NCI-H345 (cell line): ENCODE data around the gene CHPF.
A peak's percentile ranks its signal among the peaks of the same experiment; 100 is the strongest.

ENCODE experiments used
- DNase-seq: peaks from one replicate; lab custom pipeline; 2025; lab: John Stamatoyannopoulos, UW

Gene CHPF

DNA sequence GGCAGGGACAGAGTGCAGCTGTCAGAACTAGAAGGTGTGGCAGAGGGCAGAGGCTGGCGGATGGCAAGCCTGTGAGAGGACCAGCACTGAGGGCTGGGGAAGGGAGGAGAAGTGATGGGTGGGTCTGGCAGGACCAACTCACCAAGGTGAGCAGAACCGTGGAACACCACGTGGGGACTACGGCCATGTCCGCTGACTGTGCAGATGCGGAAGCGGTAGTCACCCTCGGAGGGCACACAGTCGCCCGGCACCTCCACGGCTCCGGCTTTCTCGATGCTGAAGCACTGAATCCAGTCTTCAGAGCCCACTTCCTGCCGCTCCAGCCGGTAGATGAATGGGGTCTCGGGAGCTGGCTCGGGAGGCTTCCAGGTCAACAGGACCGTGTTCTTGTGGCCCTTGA, 23.5 kb upstream of the CHPF start:
- no peak for DNase-seq

DNA sequence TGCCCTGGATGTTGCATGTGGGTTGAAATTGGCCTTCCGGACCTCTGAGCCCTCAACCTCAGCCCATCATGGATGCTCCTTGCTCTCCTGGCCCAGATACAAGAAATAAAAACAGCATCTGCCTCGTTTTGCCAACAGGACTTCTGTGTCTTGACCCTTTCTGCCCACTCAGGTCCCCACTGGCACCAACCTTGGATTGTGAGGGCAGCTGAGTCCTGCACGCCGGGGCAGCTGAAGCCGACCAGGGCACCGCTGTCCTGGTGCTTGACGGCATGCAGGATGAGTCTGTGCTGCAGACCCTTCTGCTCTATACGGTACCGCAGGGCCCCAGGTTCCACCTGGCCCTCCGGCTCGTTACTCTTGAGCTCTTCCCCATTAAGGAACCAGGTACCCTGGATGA, 23.0 kb upstream of the CHPF start:
- no peak for DNase-seq

- no peak for DNase-seq
Observed at GRCh38 chr2:219565130-219566080, 21.8 kb upstream of the CHPF start.

DNA sequence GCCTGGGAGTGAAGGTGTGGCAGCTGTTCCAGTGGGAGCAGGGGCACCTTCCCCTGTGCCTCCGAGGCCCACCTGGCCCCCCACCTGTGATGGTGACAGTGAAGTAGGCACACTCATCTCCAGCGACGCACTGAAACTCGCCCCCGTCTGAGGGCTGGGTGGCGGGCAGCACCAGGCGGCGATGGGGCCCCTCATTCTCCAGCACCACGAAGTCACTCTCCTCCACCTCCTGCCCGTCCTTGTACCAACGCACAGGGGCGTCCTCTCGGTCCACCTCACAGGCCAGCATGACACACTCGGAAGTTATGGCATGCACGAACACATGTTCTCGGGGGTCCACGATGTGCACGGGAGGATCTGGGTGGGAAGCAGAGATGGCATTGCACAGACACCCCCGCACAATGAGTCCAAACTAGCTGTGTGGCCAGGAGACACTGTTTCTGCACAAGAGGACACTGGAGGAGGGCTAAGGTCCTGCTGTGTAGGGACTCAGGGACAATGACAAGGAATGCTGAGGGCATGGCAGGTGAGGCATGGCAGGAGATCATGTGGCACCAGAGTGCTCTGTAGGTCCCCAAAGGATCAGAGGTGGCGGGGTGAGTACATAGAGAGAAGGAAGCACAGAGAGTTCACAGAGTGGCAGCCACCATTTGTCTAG, 19.8 kb upstream of the CHPF start:
- no peak for DNase-seq

DNA sequence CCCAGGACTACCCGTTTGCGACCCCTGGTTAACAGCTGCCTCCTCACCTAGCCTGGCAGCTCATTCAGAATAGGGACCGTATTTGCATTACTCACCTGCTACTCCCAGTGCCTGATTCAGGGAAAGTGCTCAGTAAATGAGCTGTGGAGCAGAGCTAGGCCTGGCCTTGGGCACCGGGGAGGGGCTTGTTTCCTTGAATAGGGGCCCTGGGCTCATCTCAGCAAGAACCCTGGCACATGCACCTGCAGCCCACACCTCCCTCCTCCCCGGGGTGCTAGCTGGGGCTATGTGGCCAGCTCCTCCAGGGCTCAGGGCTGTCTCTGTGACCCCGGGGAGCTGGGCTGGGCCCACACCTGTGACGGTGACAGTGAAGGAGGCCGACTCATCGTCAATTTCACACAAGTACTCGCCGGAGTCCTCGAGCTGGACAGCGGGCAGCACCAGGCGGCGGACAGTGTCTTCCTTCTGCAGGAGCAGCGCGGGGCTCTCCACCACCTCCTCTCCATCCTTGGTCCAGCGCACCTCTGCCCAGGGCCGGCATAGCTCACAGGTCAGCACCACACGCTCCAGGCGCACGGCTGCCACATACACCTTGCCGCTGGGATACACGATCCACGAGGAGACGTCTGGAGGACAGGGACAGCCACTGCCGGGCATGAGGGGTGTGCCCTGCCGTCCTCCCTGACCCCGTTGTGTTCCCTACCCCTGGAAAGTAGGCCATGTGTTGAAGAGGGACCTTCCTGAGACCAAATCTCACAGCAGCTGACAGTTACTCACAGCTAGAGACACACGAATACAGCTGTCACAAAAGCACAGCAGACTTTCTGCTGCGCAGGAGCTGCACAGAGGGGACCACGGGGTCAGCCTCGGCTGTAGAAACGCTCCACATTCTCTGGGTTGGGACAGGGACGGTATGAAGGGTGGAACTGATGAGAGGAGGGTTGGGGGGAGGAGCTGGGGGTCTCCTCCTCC, 18.7 kb upstream of the CHPF start:
- peak; percentile 85 for DNase-seq

DNA sequence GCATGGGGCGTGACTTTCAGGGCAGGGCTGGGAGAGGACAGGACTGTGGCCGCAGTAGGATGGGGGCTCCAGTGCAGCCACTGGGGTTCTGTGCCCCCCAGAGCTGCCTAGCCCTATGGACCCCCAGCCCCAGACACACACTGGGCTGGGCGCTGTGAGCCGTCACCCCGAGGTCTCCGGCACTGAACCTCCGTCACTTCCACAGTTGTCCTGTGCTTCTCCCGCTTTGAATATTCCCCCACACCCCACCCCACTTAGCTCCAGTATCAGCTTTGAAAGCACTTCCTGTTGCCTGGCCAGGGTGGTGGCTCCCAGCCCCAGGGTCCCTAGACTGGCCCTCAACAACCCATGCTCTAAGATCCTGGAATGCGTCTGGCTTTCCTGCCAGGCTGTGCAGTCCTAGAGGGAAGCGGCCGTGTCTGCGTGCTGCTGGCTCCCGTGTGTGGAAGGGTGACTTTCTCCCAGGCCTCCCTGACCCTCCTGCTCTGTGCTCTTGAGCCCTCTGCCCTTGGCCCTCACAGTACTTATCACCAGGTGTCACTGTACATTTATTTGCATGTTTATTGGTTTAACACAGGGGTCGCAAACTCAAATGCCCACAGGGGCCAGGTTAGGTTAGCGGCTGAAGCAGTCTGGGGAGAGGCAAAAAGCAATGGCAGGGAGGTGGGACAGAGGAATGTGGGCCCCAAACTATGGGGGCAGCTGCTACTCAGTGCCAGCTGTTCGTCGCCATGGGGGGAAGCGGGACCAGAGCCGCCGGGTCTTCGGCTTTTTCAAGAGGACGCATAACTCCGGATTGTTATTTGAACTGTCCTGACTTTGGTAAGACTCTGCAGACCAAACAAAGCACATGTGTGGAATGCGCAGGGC, 17.8 kb upstream of the CHPF start:
- DNase-seq = no peak

GRCh38 chr2:219560893-219561178, 17.2 kb upstream of the CHPF start:
- no peak for DNase-seq

DNA sequence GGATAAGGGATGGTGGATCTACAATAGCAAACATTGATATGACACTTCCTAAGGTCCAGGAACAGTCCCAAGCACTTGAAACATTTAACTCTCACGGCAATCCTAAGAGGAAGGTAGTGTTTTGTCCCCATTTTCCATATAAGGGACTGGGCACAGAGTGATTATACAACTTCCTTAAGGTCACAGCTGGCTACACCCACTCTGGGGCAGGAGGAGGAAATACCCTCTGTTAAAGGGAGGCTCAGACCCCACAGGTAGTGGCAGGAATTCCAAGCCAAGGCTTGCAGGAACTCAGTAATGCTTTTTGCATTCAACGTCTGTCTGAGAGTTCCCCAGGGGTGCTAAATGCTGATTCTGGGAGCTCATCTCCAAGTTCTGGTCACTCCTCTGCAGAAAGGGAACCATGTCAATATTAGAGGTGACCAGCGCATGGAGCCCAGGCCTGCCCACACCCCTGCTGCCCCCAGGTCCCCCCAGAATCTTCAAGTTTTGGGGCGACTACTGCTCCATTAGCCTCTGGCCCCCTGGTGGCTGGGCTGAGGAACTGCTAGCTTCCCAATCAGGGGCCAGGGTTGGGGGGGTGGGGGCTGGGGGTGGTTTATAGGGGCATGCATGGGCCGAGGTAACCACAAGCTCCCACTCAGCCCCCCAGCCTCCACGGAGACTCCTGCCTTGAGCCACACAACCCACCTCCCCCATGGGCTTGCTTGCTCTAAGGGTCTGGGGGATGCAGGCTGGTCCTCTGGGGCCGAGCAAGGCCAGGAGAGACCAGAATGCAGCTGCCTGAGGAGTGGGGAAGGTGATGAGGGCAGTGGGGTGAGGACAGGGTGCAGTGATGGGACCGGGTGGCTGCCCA, 16.7 kb upstream of the CHPF start:
- DNase-seq = no peak

- DNase-seq = no peak
Observed at GRCh38 chr2:219559156-219559915, 15.7 kb upstream of the CHPF start.

DNA sequence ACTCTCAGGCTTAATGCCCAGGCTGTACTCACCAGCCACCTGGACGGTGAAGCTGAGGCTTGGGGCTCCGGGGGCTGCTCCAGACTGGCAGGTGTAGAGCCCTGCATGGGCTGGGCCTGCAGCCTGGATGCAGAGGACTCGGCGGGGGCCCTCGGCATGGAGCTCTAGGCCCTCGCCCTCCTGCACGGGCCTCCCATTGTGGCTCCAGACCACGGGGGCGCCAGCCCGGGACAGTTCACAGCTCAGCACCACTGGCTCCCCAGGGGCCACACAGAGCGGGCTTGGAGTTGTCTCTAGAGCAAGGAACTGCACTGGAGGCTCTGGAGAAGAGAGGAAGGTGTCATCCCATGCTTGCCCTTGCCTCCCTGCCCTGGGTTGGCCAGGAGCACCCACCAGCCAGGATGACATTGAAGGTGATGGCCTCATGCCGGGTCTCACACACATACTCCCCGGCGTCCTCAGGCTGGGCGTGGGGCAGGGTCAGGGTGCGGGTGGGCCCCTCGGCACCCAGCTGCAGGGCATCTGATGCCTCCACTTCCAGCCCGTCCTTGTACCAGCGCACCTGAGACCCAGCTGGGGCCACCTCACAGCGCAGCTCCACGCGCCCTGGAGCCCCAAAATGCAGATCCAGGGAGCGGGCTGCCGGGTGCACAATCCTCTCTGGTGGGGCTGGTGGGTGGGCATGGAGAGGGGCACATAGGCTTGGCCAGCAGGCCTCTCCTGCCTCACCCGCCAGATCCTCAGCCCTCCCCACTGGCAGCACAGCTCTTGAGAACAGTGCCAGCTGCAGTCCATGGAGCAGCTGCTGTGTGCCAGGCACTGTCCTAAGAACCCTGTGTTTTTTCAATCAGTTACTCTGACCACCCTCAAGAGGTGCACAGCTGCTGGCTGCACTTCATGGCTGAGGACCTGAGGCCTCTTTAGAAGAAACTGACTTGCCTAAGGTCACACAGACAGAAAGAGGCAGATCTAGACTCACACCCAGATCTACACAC, 14.5 kb upstream of the CHPF start:
- no peak for DNase-seq

DNA sequence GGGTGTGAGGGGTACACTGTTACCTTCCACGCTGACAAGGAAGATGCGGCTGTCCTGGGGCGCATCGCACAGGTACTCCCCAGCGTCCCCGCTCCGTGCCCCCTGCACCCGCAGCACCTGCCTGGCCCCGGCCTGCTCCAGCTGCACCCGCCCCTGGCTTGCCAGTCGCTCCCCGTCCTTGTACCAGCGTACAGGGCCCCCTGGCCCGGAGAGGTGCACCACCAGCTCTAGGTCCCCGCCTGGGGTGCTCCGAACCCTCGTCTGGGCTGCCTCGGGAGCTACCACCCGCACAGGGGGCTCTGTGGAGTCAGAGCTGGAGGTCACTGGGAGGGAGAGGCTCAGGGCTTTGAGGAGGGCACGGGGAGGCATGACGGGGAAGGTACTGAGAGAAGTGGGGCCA, 13.7 kb upstream of the CHPF start:
- DNase-seq = no peak

- no peak for DNase-seq
Observed at GRCh38 chr2:219556413-219556812, 12.8 kb upstream of the CHPF start.

DNA sequence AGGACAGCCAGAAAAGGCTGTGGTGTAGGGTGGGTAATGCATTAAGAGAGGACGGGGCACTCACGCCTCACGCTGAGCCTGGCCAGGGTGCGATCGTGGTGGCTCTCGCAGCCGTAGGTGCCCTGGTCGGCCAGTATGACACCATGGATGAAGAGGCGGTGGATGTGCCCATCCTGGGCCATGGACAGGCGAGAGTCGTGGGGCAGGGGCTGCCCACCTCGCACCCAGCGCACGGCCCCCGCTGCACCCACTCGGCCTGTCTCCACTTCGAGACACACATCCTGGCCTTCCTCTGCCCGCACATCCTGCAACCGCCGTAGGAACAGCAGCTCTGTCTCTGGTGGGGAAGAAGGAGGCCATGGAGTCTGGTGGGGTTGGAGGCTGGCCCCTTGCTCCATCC, 12.3 kb upstream of the CHPF start:
- DNase-seq = no peak

- no peak for DNase-seq
Observed at GRCh38 chr2:219554350-219554749, 10.7 kb upstream of the CHPF start.

DNA sequence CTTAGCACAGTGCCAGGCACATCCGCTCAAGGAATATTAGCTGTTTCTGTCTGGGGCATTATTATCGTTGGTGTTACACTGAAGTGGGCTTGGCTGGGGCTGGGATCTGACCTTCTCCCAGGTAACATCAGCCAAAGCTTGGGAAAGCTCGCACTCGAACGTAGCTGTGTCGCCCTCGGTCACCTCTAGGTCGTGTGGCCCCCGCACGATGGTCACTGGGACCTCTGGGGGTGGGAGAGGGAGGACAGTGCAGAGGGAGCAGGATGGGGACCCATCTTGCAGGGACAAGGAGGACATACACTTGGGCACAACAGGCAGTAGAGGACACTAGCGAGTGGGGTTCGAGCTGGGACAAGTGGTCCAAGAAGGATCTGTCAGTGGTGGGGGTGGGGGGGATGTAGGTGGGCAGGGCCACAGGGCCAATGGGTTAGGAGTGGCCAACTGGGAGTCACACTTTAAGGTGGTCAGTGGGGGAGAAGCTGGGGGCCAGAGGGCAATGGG, 9.9 kb upstream of the CHPF start:
- no peak for DNase-seq

DNA sequence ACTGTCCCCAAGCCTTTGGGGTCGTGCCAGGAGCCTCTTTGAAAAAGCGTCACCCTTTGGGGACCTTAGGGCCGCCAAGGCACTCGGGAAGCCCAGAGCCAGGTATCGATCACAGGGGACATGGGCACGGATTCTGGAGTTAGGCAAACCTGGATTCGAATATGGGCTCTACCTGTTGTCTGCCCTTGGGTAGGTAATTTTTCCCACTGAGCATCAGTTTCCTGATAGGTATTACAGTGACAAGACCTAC, 9.5 kb upstream of the CHPF start:
- no peak for DNase-seq

DNA sequence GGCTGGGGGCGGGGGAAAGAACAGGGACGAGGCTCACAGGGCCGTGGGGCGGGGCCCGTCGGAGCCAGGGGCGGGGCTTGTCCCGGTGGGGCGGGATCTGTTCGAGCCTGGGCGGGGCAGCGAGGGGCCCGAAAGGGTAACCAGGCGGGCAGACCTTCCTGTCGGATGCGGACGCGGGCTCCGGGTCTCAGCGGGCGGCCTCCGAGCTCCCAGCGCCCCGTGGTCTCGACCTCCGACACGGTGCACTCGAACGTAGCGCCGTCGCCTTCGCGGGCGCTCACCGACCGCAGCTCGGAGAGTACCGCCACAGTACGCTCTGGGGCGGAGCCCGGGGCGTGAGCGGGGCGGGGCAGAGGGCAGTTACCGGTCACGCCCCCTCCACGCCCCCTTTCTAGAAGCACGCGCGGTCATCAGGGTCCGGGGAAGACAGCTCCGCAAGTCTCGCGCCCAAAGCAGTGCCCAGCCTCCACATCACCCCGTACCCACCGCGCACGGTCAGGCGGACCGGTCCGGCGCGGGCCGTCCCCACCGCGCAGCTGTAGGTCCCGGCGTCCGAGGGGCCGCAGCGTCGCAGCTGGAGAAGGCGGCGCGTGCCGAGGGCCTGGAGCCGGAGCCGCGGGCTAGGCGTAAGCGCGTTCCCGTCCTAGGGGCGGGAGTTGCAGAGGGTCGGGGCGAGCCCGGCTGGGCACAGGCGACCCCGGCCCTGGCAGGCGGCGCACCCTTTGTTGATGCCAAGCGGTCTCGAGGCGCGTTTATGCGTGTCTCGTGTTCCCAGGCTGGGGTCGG, 9.0 kb upstream of the CHPF start:
- DNase-seq = peak; percentile 91
